ENCODE results near the gene KLF8. TPM values are rescaled to one million over a fixed set of nuclear protein-coding genes. Genes with fewer than 3 reads are reported as not detected.
A peak's percentile ranks its signal among the peaks of the same experiment; 100 is the strongest.

Gene KLF8
- total and polyA plus RNA-seq, 2 donors from 2014 or later, result 6.1 to 25.3 TPM

- DNase-seq, result peak in 2 of 5 donors; percentile 7 to 43
- Histone ChIP-seq H3K9me3 (ENCODE audit: control insufficient read depth in 2 of 3, insufficient read depth in 1 of 3, low read length in 3 of 3) (no peaks in the 10 kb centered on the region), H3K27me3 (ENCODE audit: control insufficient read depth, insufficient read depth, low read length) (peaks cover 5% of the 10 kb centered on the region), H3K27ac (ENCODE audit: low read depth in 2 of 2, low read length in 2 of 2) (peak overlapping the region; percentile 5 to 22), H3K9ac (ENCODE audit: low read length in 3 of 3) (no peak overlapping the region), H3K4me3 (ENCODE audit: low read length in 3 of 3) (no peak overlapping the region), H3K4me1 (ENCODE audit: control insufficient read depth in 2 of 3, insufficient read depth in 2 of 3, low read depth in 1 of 3, low read length in 3 of 3) (peaks cover 0 to 7% (median 0%) of the 10 kb centered on the region in 3 donors), H3K36me3 (ENCODE audit: control insufficient read depth in 2 of 3, insufficient read depth in 3 of 3, low read length in 3 of 3) (no peaks in the 10 kb centered on the region)
- no peak for TF ChIP-seq CTCF (IDR thresholded peaks at IDR 0.05; ENCODE audit: borderline replicate concordance, extremely low read depth, insufficient read depth)
- intact Hi-C loops (cut with DNase I), result no loop called here
- FAIRE-seq, result no peak
Measured at GRCh38 chrX:56228914-56229313, 3.2 kb upstream of the KLF8 start.

- Histone ChIP-seq H3K4me3 (ENCODE audit: low read length in 3 of 3) (peak overlapping the region; percentile 7 to 74 (median 70)), H3K27ac (ENCODE audit: low read depth in 2 of 2, low read length in 2 of 2) (peak overlapping the region in 1 of 2 donors; percentile 4), H3K9me3 (ENCODE audit: control insufficient read depth in 2 of 3, insufficient read depth in 1 of 3, low read length in 3 of 3) (no peaks in the 10 kb centered on the region), H3K36me3 (ENCODE audit: control insufficient read depth in 2 of 3, insufficient read depth in 3 of 3, low read length in 3 of 3) (no peaks in the 10 kb centered on the region), H3K9ac (ENCODE audit: low read length in 3 of 3) (no peak overlapping the region), H3K4me1 (ENCODE audit: control insufficient read depth in 2 of 3, insufficient read depth in 2 of 3, low read depth in 1 of 3, low read length in 3 of 3) (peaks cover 0 to 10% (median 0%) of the 10 kb centered on the region in 3 donors), H3K27me3 (ENCODE audit: control insufficient read depth, insufficient read depth, low read length) (peaks cover 5% of the 10 kb centered on the region)
- FAIRE-seq (no peak), DNase-seq (peak in 2 of 5 donors; percentile 1 to 7)
- intact Hi-C loops (cut with DNase I), result no loop called here
- TF ChIP-seq CTCF (IDR thresholded peaks at IDR 0.05; ENCODE audit: borderline replicate concordance, extremely low read depth, insufficient read depth), result no peak
Measured at GRCh38 chrX:56231537-56232090, 542 bp upstream of the KLF8 start.

GRCh38 chrX:56233100-56233499 lies 944 bp downstream of the KLF8 start:
- Histone ChIP-seq H3K9ac (ENCODE audit: low read length in 3 of 3) (peak overlapping the region in 1 of 3 donors; percentile 65), H3K27me3 (ENCODE audit: control insufficient read depth, insufficient read depth, low read length) (peaks cover 5% of the 10 kb centered on the region), H3K36me3 (ENCODE audit: control insufficient read depth in 2 of 3, insufficient read depth in 3 of 3, low read length in 3 of 3) (no peaks in the 10 kb centered on the region), H3K27ac (ENCODE audit: low read depth in 2 of 2, low read length in 2 of 2) (peak overlapping the region; percentile 63 to 76), H3K4me1 (ENCODE audit: control insufficient read depth in 2 of 3, insufficient read depth in 2 of 3, low read depth in 1 of 3, low read length in 3 of 3) (peaks cover 0 to 10% (median 0%) of the 10 kb centered on the region in 3 donors), H3K9me3 (ENCODE audit: control insufficient read depth in 2 of 3, insufficient read depth in 1 of 3, low read length in 3 of 3) (no peaks in the 10 kb centered on the region), H3K4me3 (ENCODE audit: low read length in 3 of 3) (peak overlapping the region; percentile 20 to 74 (median 70))
- intact Hi-C loops (cut with DNase I), result no loop called here
- no peak for FAIRE-seq
- peak in 4 of 5 donors; percentile 9 to 66 (median 28) for DNase-seq
- no peak for TF ChIP-seq CTCF (IDR thresholded peaks at IDR 0.05; ENCODE audit: borderline replicate concordance, extremely low read depth, insufficient read depth)

Data from kidney (tissue), 14 donors.